ENCODE measurements around the gene CSNK2A3.

- TF ChIP-seq POLR2A (IDR thresholded peaks at IDR 0.05) (no peak), CTCF (IDR thresholded peaks at IDR 0.05 in 8 of 11, conservative IDR thresholded peaks at IDR 0.05 in 3 of 11) (no peak)
Measured at GRCh38 chr11:11349106-11349825, 3.8 kb downstream of the CSNK2A3 start.

Data from spleen (tissue), 7 donors.